ENCODE results near the gene PTPRJ.

PTPRJ gene

GRCh38 chr11:47997063-47998053 lies 17.0 kb downstream of the PTPRJ start:
- DNase-seq, result no peak

DNA sequence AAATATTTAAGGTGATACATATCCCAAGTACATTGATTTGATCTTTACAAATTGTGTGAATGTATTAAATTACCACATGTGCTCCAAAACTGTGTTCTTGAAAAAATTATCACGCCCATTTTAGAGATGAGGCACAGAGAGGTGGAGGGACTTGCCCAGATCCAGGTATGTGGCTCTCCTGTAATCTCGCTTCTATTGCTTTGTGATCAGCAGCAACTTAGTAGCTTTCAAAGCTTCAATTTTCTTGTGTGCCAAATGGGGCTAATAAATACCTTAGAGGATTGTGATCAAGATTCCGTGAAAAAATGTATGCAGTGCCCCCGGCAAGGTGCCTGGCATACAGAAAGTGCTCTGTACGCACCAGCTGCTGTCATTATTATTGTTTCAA lies 18.0 kb downstream of the PTPRJ start:
- no peak for DNase-seq

GRCh38 chr11:47998733-47999359 lies 18.5 kb downstream of the PTPRJ start:
- DNase-seq, result no peak

DNA sequence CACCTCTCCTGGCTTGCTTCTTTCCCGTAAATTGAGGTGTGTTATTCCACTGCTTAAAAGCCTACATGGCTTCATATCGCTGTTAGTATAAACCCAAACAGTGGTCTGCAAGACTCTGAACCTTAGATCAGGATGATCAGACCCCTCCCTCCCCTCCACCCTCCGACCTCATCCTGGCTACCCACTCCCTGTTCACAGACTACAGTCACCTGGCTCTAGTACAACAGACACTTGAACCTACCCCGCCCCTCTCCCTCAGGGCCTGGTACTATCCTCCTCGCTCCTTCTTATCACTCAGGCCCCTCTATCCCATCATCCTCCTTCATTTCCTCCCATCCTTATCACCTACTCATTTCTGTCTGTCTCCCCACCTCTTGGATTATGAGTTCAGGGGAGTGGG lies 20.1 kb downstream of the PTPRJ start:
- DNase-seq, result no peak

GRCh38 chr11:48001438-48002021 lies 21.2 kb downstream of the PTPRJ start:
- DNase-seq, result no peak

DNA sequence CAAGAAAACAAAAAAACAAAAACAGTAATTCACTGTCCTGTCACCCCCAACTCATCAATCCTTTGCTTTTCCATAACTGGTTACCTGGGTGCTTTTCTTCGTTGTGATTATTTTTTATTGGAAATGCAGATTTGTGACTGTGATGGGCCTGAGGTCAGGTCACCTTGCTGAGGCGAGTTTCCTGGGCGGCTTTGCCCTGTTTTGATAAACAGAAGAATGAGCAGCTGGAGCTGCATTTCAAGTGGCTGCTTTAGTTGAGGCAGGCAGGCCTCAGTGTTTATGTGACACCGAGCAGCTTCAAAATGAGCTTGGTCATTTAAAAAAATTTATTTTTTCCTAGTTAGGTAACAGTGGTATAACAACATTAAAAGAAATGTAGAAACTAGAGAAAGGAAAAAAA lies 22.2 kb downstream of the PTPRJ start:
- DNase-seq, result peak; percentile 26

DNA sequence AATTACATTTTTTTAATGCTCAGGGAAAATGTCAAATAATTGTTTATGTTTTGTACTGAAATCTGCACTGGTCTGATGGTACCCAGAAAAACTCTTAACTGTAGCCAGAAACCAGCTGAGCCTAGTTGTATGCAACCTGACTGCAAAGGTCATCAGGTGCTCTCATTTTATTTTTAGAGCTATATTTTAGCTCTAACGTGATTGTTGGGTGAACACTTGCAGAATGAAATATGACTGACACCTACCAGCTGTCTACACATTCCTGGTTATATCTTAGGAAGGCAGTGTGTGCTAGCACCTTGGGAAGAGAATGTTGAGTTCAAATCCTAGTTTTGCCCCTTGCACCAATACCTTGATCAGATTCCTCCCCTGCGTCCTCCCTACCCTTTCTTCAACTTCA lies 23.6 kb downstream of the PTPRJ start:
- DNase-seq, result no peak

GRCh38 chr11:48004456-48004855 lies 24.1 kb downstream of the PTPRJ start:
- no peak for DNase-seq

- no peak for DNase-seq
Observed at GRCh38 chr11:48005136-48005535, 24.8 kb downstream of the PTPRJ start.

- DNase-seq, result peak; percentile 37
Observed at GRCh38 chr11:48005831-48006270, 25.5 kb downstream of the PTPRJ start.

- DNase-seq, result no peak
Observed at GRCh38 chr11:48006301-48006992, 26.1 kb downstream of the PTPRJ start.

DNA sequence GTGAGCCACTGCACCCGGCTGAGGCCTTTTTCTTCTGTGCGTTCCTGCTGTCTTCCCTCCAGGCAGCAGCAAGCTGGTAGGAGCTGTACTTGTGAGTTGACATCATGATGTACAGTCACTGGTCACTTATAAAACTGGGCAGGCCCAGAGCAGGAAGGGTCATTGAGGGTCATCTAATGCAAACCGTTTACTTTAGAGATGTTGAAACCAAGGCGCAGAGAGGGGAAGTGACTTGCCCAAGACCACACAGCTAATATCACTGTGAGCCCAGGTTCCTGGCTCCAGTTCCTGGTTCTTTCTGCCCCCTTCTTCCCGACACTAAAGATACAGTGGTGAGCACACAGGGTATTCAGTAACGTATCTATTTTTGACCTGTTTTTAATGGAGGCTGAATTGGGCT lies 27.3 kb downstream of the PTPRJ start:
- no peak for DNase-seq

GRCh38 chr11:48008951-48009270 lies 28.6 kb downstream of the PTPRJ start:
- DNase-seq, result no peak

- DNase-seq, result no peak
Observed at GRCh38 chr11:48011102-48011797, 30.9 kb downstream of the PTPRJ start.

GRCh38 chr11:48011798-48012391 lies 31.5 kb downstream of the PTPRJ start:
- no peak for DNase-seq

DNA sequence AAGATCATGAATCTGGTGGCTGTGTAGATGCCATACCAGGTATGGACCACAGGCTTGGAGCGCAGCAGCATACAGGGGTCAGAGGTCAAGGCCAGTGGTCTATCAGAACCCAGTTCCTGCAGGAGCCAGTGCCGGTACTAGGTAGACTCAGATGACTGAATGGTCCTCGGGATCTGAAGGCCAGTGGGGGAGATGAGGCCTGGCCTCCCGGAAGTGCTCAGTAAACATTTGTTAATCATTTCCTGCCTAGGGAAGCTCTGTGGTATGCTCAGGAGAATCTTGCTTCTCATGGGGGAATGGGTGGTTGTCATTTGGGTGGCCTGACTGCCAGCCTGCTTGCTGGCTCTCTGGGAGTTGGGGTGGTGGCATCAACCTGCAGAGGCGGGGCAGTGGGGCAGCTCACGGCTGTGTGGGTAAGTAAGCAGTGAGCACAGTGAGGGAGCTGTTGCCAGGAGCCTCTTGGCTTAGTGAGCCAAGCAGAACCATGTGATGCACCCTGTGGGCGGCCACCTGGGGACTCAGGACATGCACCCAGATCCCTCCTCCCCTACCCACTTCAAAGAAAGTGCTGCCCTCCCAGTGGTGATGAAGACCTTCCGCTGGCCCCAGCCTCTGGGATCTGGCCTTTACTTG lies 33.0 kb downstream of the PTPRJ start:
- DNase-seq, result peak; percentile 20

GRCh38 chr11:48014917-48015316 lies 34.6 kb downstream of the PTPRJ start:
- no peak for DNase-seq

GRCh38 chr11:48017105-48017830 lies 36.9 kb downstream of the PTPRJ start:
- no peak for DNase-seq

GRCh38 chr11:48017831-48018527 lies 37.6 kb downstream of the PTPRJ start:
- DNase-seq, result no peak

DNA sequence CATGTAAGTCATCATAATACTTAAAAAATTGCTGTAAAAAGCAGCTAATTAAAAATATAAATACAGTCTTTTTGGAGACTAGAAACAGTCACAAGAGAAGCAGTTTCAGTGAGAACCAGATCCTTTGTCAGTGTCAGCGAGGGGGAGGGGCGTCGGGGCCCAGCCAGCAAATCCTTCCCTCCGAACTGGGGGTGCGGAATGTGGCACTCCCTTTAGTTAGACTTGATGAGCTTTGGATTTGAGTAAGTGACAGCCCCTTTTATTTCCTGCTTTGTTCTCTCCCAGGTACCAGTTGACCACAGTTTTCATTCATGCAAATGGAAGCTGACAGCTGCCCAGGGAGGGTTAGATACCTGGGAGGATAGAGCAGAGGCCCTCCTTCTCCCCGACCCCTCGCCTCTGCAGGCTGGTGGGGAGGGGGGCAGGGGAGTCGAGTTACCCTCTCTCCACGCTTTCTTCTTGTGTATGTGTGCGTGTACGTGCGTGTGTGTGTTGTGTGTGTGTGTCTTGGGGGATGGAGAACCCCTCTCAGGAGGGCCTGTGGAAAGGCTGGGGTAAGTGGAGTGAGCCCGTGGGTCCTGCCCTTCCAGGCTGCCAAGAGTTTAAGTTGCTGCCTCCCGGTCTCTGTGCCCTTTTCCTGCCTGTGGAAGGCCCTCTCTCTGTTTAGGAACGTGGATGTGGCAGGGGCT lies 38.3 kb downstream of the PTPRJ start:
- DNase-seq, result no peak
